IPS DF 19.7 (cell line): Measurements from ENCODE around the gene FGGY.

Experiments
- DNase-seq: peaks from one replicate; pipeline ENCODE4 v3.0.0-alpha.2; 2013; ENCODE audit warnings: low read depth, low spot score

Gene FGGY

GRCh38 chr1:59412718-59413326 lies 115.9 kb downstream of the FGGY start:
- DNase-seq = no peak

GRCh38 chr1:59413327-59413720 lies 116.4 kb downstream of the FGGY start:
- DNase-seq = no peak

GRCh38 chr1:59414406-59415133 lies 117.7 kb downstream of the FGGY start:
- DNase-seq = no peak

GRCh38 chr1:59415286-59415850 lies 118.5 kb downstream of the FGGY start:
- no peak for DNase-seq

GRCh38 chr1:59415881-59416280 lies 119.0 kb downstream of the FGGY start:
- no peak for DNase-seq

GRCh38 chr1:59417406-59417805 lies 120.5 kb downstream of the FGGY start:
- no peak for DNase-seq

- DNase-seq = peak; percentile 30
Observed at GRCh38 chr1:59418363-59419144, 121.7 kb downstream of the FGGY start.

GRCh38 chr1:59419361-59420140 lies 122.7 kb downstream of the FGGY start:
- no peak for DNase-seq

- DNase-seq = no peak
Observed at GRCh38 chr1:59421232-59421920, 124.5 kb downstream of the FGGY start.

- DNase-seq = no peak
Observed at GRCh38 chr1:59422921-59423575, 126.2 kb downstream of the FGGY start.

- no peak for DNase-seq
Observed at GRCh38 chr1:59427155-59427554, 130.3 kb downstream of the FGGY start.

- no peak for DNase-seq
Observed at GRCh38 chr1:59427784-59428183, 130.9 kb downstream of the FGGY start.

GRCh38 chr1:59428828-59429227 lies 131.9 kb downstream of the FGGY start:
- no peak for DNase-seq

- DNase-seq = no peak
Observed at GRCh38 chr1:59429656-59430055, 132.8 kb downstream of the FGGY start.

GRCh38 chr1:59431566-59432294 lies 134.8 kb downstream of the FGGY start:
- no peak for DNase-seq

- no peak for DNase-seq
Observed at GRCh38 chr1:59432531-59433439, 135.9 kb downstream of the FGGY start.

- DNase-seq = no peak
Observed at GRCh38 chr1:59433440-59433813, 136.5 kb downstream of the FGGY start.

- no peak for DNase-seq
Observed at GRCh38 chr1:59434336-59434735, 137.4 kb downstream of the FGGY start.

- DNase-seq = no peak
Observed at GRCh38 chr1:59436637-59437036, 139.7 kb downstream of the FGGY start.
